Lower leg skin (tissue), 3 donors: ENCODE measurements around the gene CCDC71.

Experiments used
- POLR2A ChIP-seq, 2 donors: fragments of 450-650 bp; IDR thresholded peaks; one replicate each; pipeline ENCODE4 v1.6.1; 2016 to 2017; ENCODE audit warnings: antibody characterized with exemption in 2 of 2, mild to moderate bottlenecking in 1 of 2, moderate library complexity in 1 of 2
- TF ChIP-seq, protein P1 (sequence below), 3 donors: fragments of 450-650 bp; IDR thresholded peaks; one replicate each; pipeline ENCODE4 v1.5.1; 2016; ENCODE audit warnings: antibody characterized with exemption in 3 of 3, mild to moderate bottlenecking in 3 of 3, moderate library complexity in 2 of 3

GRCh38 chr3:49174397-49174985 lies 8.4 kb upstream of the CCDC71 start:
- TF ChIP-seq, protein P1, sequence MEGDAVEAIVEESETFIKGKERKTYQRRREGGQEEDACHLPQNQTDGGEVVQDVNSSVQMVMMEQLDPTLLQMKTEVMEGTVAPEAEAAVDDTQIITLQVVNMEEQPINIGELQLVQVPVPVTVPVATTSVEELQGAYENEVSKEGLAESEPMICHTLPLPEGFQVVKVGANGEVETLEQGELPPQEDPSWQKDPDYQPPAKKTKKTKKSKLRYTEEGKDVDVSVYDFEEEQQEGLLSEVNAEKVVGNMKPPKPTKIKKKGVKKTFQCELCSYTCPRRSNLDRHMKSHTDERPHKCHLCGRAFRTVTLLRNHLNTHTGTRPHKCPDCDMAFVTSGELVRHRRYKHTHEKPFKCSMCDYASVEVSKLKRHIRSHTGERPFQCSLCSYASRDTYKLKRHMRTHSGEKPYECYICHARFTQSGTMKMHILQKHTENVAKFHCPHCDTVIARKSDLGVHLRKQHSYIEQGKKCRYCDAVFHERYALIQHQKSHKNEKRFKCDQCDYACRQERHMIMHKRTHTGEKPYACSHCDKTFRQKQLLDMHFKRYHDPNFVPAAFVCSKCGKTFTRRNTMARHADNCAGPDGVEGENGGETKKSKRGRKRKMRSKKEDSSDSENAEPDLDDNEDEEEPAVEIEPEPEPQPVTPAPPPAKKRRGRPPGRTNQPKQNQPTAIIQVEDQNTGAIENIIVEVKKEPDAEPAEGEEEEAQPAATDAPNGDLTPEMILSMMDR (IDR thresholded peaks at IDR 0.05): no peak
- TF ChIP-seq POLR2A (IDR thresholded peaks at IDR 0.05): no peak
